Nephron (organoid): ENCODE results near the gene CNOT6L.

Experiments
- H3K27ac Mint-ChIP-seq, 3 experiments: 2 replicates each; pipeline ENCODE4 v1.8.0; 2020; ENCODE audit warnings: mixed read lengths in 3 of 3, mild to moderate bottlenecking in 2 of 3, moderate library complexity in 1 of 3
- H3K27me3 Mint-ChIP-seq: 2 replicates; pipeline ENCODE4 v1.8.0; 2021; ENCODE audit warnings: low read depth, mild to moderate bottlenecking, moderate library complexity, mixed read lengths
- H3K36me3 Mint-ChIP-seq: 2 replicates; pipeline ENCODE4 v1.8.0; 2020; ENCODE audit warnings: low read depth, mixed read lengths
- H3K4me1 Mint-ChIP-seq: 2 replicates; pipeline ENCODE4 v1.8.0; 2020; ENCODE audit warnings: mixed read lengths
- H3K4me3 Mint-ChIP-seq, 3 experiments: 2 replicates each; pipeline ENCODE4 v1.8.0; 2020; ENCODE audit warnings: mild to moderate bottlenecking in 3 of 3, mixed read lengths in 3 of 3, moderate library complexity in 2 of 3
- H3K9me3 Mint-ChIP-seq: 2 replicates; pipeline ENCODE4 v1.8.0; 2020; ENCODE audit warnings: mixed read lengths
- CTCF ChIP-seq, 3 experiments: fragments of 200-600 bp; sonication (generic); IDR thresholded peaks; one replicate each; pipeline ENCODE4 v1.5.0; 2021; ENCODE audit warnings: antibody characterized with exemption in 3 of 3; ENCODE audit not compliant: unreplicated experiment in 3 of 3

Gene CNOT6L

GRCh38 chr4:77751764-77752163 lies 67.4 kb downstream of the CNOT6L start:
- Mint-ChIP-seq H3K4me3 (no peak overlapping the region), H3K27ac (no peak overlapping the region), H3K4me1 (no peaks in the 10 kb centered on the region), H3K27me3 (no peaks in the 10 kb centered on the region), H3K9me3 (peaks cover 20% of the 10 kb centered on the region), H3K36me3 (peaks cover 65% of the 10 kb centered on the region)
- no peak for TF ChIP-seq CTCF (IDR thresholded peaks at IDR 0.05; ENCODE audit: unreplicated experiment in 3 of 3)

- Mint-ChIP-seq H3K4me3 (no peak overlapping the region), H3K4me1 (no peaks in the 10 kb centered on the region), H3K27me3 (no peaks in the 10 kb centered on the region), H3K36me3 (peaks cover 33% of the 10 kb centered on the region), H3K27ac (no peak overlapping the region), H3K9me3 (peaks cover 5% of the 10 kb centered on the region)
- no peak for TF ChIP-seq CTCF (IDR thresholded peaks at IDR 0.05; ENCODE audit: unreplicated experiment in 3 of 3)
Measured at GRCh38 chr4:77745792-77746191, 73.4 kb downstream of the CNOT6L start.

GRCh38 chr4:77742054-77742453 lies 77.1 kb downstream of the CNOT6L start:
- Mint-ChIP-seq H3K27me3 (no peaks in the 10 kb centered on the region), H3K36me3 (peaks cover 30% of the 10 kb centered on the region), H3K27ac (no peak overlapping the region), H3K4me3 (no peak overlapping the region), H3K4me1 (no peaks in the 10 kb centered on the region), H3K9me3 (no peaks in the 10 kb centered on the region)
- no peak for TF ChIP-seq CTCF (IDR thresholded peaks at IDR 0.05; ENCODE audit: unreplicated experiment in 3 of 3)

- H3K4me3 Mint-ChIP-seq = no peak overlapping the region
- H3K9me3 Mint-ChIP-seq = no peaks in the 10 kb centered on the region
- TF ChIP-seq CTCF (IDR thresholded peaks at IDR 0.05; ENCODE audit: unreplicated experiment in 3 of 3) = no peak
- no peaks in the 10 kb centered on the region for H3K4me1 Mint-ChIP-seq
- no peak overlapping the region for H3K27ac Mint-ChIP-seq
- no peaks in the 10 kb centered on the region for H3K27me3 Mint-ChIP-seq
- H3K36me3 Mint-ChIP-seq = peaks cover 30% of the 10 kb centered on the region
Measured at GRCh38 chr4:77740480-77740879, 78.7 kb downstream of the CNOT6L start.

- no peak for TF ChIP-seq CTCF (IDR thresholded peaks at IDR 0.05; ENCODE audit: unreplicated experiment in 3 of 3)
- H3K9me3 Mint-ChIP-seq = no peaks in the 10 kb centered on the region
Measured at GRCh38 chr4:77734928-77735327, 84.2 kb downstream of the CNOT6L start.

GRCh38 chr4:77731656-77732055 lies 87.5 kb downstream of the CNOT6L start:
- Mint-ChIP-seq H3K36me3 (peaks cover 30% of the 10 kb centered on the region), H3K27me3 (no peaks in the 10 kb centered on the region), H3K4me3 (peak overlapping the region in 2 of 3 experiments; percentile 70 to 86), H3K27ac (peak overlapping the region in 1 of 3 experiments; percentile 38), H3K4me1 (no peaks in the 10 kb centered on the region), H3K9me3 (no peaks in the 10 kb centered on the region)
- TF ChIP-seq CTCF (IDR thresholded peaks at IDR 0.05; ENCODE audit: unreplicated experiment in 3 of 3) = no peak

More at GRCh38 chr4:77734928-77735327, 84.2 kb downstream of the CNOT6L start:
- H3K4me1 Mint-ChIP-seq = no peaks in the 10 kb centered on the region
- H3K27me3 Mint-ChIP-seq = no peaks in the 10 kb centered on the region
- H3K27ac Mint-ChIP-seq = no peak overlapping the region
- H3K36me3 Mint-ChIP-seq = peaks cover 27% of the 10 kb centered on the region
- H3K4me3 Mint-ChIP-seq = no peak overlapping the region
